Eye (tissue), 1 donor: ENCODE measurements around the gene PPM1E.
A peak's percentile ranks its signal among the peaks of the same experiment; 100 is the strongest.
"Not testable (repeated sequence)": the region's sequence is repeated elsewhere in the genome, so short reads cannot be mapped to it uniquely, and the experiment has no call there.

ENCODE experiments used
- DNase-seq: peaks from one replicate; pipeline ENCODE4 v3.0.0-alpha.2; 2015

PPM1E gene

DNA sequence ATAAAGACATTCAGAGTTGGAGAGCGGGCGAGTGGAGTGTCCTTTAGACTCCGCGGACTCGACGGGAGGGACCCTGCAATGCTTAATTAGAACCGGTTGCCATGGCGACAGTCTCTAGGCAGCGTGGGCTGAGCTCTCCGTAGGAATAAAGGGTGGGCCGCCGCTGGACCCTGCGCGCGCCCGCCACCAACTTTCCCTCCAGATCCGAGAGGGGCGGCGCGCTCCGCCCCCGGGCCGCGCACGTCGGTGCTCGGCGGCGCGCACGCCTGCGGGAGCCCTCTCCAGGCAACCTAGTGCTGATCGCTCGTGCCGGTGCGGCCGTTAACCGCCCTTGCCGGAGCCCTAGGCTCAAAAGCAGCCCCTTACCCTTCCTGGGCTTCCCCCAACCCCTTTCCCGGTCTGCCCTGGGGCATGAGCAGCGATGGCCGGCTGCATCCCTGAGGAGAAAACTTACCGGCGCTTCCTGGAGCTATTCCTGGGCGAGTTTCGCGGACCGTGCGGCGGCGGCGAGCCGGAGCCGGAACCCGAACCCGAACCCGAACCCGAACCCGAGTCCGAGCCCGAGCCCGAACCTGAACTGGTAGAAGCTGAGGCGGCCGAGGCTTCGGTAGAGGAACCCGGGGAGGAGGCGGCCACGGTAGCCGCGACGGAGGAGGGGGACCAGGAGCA, at the start of gene PPM1E:
Gene PPM1E (plus strand): TSS at position 278 of the 669 bp plus-strand sequence.
- peak; percentile 98 for DNase-seq

DNA sequence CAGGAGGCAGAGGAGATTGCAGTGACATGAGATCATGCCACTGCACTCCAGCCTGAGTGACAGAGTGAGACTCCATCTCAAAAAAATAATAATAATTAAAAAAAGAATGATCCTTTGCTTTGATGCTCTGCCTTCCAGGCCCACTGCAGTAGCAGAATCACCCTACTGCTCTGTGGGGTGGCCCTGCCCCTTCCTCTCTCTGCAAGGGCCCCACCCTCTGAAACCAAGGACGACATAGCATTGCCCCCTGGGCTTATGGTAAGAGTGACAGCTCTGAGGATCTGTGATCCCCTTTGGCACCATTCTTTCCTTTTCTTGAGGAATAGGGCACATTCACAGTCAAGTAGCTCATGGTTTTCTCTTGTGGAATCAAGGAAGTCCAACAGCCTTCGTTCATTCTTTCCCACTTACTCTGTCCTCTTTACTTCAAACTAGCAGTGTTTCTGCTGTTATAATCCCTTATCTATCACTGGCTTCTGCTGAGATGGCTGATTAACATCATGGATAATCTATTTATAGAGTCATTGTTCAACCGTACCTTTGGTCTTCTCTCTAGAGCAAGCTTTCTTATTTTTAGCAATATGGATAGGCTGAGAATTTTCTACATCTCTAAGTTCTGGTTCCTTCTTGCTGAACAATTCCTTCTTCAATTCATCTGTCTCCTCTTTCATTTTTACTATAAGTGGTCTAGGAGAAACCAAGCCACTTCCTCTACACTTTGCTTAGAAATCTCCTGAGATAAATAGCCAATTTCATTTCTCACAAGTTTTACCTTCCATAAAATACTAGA, 49.1 kb upstream of the PPM1E start:
- no peak for DNase-seq

GRCh38 chr17:58710948-58711552, 44.6 kb upstream of the PPM1E start:
- DNase-seq = peak; percentile 89

DNA sequence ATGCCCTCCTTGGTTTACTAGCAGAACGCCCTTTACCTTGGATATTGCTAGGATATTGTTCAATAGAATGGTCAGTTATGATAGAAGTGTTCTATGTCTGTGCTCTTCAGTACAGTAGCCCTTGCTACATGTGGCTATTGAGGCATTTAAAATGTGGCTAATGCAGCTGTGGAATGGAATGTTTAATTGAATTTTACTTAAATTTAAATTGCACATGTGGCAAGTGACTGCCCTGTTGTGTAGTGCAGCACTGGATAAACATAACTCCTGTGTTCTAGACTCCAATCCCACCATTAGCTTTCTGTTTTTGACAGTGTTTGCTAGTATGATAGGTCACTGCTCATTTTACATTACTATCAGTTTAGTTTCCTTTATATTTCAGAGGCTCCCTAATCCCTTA, 33.4 kb upstream of the PPM1E start:
- no peak for DNase-seq

DNA sequence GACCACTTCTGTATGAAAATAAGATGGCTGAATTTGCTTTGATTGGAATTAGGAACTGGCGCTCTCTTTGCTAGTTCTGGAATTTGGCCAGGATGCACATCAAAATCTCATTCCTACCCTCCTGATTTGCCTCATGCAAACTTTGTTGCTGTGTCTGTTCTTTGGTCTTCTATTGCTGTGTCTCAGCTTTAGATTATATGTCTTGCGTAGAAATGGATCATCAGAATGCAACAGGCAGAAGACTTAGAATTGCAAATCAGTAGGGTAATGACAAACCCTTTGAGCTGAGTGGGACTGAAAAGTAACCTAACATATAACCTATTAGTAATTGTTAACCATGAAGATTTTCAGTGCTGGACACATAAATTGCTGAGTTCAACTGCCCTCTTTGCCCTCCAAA, 33.0 kb upstream of the PPM1E start:
- no peak for DNase-seq

DNA sequence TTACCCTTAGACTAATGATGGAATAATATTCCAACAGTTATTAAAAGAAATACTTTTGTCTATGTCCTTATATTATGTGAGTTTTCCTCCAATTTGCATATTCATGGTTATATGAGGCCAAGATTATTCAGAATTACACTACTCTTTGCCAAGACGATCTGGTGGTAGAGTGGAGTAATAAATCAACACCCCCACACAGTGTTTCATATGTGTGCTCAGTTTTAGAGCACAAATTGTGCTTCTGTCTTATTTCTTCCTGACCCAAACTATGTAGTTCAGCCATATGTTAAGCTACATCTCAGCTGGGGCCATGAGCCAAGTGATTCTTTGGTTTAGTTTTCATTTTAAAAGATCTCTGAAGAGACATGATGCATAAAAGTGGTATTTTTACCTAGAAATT, 26.9 kb upstream of the PPM1E start:
- DNase-seq = no peak

- no peak for DNase-seq
Measured at GRCh38 chr17:58730937-58731336, 24.7 kb upstream of the PPM1E start.

DNA sequence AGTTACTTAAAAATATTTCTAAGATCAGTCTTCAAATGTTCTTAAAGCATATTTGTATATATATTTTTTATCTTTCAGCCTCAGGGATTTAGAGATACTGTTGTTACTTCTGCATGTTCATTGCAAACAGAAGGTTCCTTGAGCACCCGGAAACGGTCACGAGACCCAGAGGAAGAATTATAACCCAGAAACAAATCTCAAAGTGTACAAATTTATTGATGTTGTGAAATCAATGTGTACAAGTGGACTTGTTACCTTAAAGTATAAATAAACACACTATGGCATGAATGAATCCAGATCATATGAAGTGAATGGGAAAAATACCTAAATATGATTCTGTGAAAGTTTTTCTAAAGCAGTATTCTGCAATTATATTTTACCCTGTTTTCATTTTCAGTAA, 21.6 kb upstream of the PPM1E start:
- DNase-seq = no peak

DNA sequence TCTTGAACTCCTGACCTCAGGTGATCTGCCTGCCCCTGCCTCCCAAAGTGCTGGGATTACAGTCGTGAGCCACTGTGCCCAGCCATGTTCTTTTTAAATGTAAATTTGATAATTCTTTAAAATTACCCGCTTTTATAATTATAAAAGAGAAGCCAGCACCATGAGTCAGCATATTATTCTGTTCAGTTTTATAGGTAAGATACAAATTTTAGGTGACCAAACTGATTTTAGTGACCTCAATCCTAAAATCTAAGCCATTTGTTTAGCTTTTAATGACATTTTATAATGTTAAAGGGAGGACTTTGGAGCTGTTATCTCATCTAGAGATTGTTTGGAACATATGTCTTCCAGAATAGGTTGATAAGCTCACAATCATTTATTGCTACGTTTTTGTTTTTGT, 20.8 kb upstream of the PPM1E start:
- no peak for DNase-seq

DNA sequence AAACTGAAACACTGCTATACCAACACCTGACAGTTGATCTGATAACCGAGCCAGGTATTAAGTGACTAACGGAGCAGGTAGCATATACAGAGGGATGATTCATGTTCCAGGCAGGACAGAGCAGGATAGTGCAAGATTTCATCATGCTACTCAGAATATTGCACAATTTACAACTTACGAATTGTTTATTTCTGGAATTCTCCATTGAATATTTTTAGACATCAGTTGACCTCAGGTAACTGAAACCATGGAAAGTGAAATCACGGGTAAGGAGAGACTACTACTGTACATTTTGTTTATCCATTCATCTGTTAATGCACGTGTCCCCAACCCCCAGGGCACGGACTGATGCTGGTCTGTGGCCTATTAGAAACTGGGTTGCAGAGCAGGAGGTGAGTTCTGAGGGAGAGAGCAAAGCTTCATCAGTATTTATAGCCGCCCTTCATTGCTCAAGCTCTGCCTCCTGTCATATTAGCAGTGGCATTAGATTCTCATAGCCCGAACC, 14.5 kb upstream of the PPM1E start:
- no peak for DNase-seq

- no peak for DNase-seq
Measured at GRCh38 chr17:58747674-58748073, 8.0 kb upstream of the PPM1E start.

DNA sequence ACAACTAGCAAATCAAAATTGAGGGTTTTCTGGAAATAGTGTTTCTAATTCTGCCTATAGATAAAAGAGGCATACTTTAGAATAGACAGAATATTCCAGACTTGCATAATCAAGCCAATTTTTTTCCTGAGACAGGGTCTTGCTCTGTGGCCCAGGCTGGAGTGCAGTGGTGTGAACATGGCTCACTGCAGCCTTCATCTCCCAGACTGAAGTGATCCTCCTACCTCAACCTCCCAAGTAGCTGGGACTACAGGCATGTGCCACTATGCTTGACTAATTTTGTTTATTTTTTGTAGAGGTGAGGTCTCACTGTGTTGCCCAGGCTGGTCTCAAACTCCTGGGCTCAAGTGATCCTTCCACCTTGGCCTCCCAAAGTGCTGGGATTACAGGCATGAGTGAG, 6.0 kb upstream of the PPM1E start:
- not testable (repeated sequence) for DNase-seq

GRCh38 chr17:58753026-58753425, 2.6 kb upstream of the PPM1E start:
- no peak for DNase-seq

DNA sequence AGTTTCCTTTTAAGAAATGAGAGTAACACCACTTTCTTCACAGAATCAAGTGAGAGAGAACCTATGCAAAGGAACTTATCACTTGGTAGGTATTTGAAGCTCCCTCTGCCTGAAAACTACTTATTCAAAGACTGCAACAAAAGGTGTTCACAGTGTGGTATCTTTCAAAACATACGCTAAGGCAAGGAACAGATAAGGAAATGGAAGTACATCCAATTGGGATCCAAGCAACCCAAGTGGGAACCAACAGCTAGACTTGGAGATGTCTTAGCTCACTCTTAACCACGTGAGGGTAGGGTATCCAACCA, 431 bp upstream of the PPM1E start:
- no peak for DNase-seq

GRCh38 chr17:58756246-58757161, 850 bp downstream of the PPM1E start:
- peak; percentile 71 for DNase-seq

- DNase-seq = no peak
Measured at GRCh38 chr17:58757162-58757613, 1.5 kb downstream of the PPM1E start.

GRCh38 chr17:58758890-58759289, 3.2 kb downstream of the PPM1E start:
- DNase-seq = no peak

DNA sequence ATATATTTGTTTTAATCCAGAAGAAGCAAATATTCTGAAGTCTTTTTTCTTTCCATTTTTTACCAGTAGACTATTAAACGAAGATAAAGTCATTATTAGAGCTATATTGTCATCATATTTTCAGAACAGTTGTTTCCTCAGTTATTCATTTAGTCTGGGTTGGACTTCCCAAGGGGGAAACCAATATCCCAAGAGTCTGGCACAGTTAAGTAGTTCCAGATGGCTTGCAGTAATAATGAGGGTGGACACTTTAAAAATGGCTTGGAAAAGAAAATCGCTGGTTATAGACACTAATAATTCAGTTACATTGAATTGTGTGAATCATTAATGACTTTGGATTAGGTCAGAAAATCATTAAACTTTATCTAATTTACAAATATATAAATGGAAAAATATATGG, 3.9 kb downstream of the PPM1E start:
- DNase-seq = peak; percentile 24

- DNase-seq = no peak
Measured at GRCh38 chr17:58760248-58760647, 4.6 kb downstream of the PPM1E start.

DNA sequence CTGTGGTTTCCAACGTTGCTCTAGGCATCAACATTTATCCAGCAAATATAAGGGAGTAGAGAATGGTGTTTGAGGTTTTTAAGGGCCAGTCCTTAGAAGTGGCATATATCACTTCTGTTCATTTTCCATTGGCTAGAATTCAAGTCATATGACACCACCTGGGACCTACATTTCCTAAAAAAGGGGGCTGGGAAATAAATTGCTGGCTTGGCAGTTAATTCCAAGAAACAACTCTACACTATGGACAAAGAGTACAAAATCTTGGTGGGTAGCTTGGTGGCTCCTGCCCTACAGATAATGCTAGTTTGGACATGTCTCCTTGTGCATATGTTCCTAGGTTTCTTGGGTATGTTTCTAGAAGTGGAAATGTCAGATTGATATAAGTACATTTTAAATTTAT, 7.6 kb downstream of the PPM1E start:
- DNase-seq = no peak

GRCh38 chr17:58764373-58764772, 8.7 kb downstream of the PPM1E start:
- no peak for DNase-seq

- not testable (repeated sequence) for DNase-seq
Measured at GRCh38 chr17:58778482-58778881, 22.8 kb downstream of the PPM1E start.

- no peak for DNase-seq
Measured at GRCh38 chr17:58779446-58779845, 23.8 kb downstream of the PPM1E start.
